Measurements from ENCODE around the gene GAGE12F. TPM values are rescaled to one million over a fixed set of nuclear protein-coding genes. Genes with fewer than 3 reads are reported as not detected.

Gene GAGE12F
- total RNA-seq, result not detected in 2 replicates

DNA sequence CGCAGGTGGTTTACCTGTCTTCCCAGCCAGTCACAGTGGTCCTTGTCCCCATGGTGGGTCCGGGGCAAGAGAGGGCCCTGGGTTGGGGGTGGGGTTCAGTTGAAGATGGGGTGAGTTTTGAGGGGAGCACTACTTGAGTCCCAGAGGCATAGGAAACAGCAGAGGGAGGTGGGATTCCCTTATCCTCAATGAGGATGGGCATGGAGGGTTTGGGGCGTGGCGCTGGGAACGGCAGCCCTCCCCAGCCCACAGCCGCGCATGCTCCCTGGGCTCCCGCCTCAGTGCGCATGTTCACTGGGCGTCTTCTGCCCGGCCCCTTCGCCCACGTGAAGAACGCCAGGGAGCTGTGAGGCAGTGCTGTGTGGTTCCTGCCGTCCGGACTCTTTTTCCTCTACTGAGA lies at the start of gene GAGE12F:
GAGE12F (plus strand) TSS at position 301 of the 400 bp plus-strand sequence. CDS start 1,155 bp downstream, outside the sequence.

GRCh38 chrX:49531877-49532276 lies 28.8 kb upstream of the GAGE12F start, which contains the start of gene GAGE12C:
Gene GAGE12C, plus strand, starts transcription at chrX:49532177. Its CDS starts 1,155 bp downstream, at chrX:49533332.

GRCh38 chrX:49541433-49541832 lies 19.2 kb upstream of the GAGE12F start, which contains the start of gene GAGE12D:
Gene GAGE12D, plus strand, starts transcription at chrX:49541733. Its CDS starts 1,155 bp downstream, at chrX:49542888.

GRCh38 chrX:49550989-49551388 lies 9.7 kb upstream of the GAGE12F start, which contains the start of gene GAGE12E:
Gene GAGE12E, plus strand, starts transcription at chrX:49551289. Its CDS starts 1,155 bp downstream, at chrX:49552444.

GRCh38 chrX:49570100-49570499 lies 9.5 kb downstream of the GAGE12F start, which contains the start of gene GAGE12G:
Gene GAGE12G, plus strand, starts transcription at chrX:49570400. Its CDS starts 1,155 bp downstream, at chrX:49571555.

DNA sequence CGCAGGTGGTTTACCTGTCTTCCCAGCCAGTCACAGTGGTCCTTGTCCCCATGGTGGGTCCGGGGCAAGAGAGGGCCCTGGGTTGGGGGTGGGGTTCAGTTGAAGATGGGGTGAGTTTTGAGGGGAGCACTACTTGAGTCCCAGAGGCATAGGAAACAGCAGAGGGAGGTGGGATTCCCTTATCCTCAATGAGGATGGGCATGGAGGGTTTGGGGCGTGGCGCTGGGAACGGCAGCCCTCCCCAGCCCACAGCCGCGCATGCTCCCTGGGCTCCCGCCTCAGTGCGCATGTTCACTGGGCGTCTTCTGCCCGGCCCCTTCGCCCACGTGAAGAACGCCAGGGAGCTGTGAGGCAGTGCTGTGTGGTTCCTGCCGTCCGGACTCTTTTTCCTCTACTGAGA lies 19.0 kb downstream of the GAGE12F start, which contains the start of gene GAGE12H:
GAGE12H (plus strand) TSS at position 301 of the 400 bp plus-strand sequence. CDS start 1,155 bp downstream, outside the sequence.

GRCh38 chrX:49589196-49589595 lies 28.6 kb downstream of the GAGE12F start, which contains the start of gene GAGE2A:
Gene GAGE2A, plus strand, starts transcription at chrX:49589496. Its CDS starts 1,155 bp downstream, at chrX:49590651.

GRCh38 chrX:49598720-49599119 lies 38.1 kb downstream of the GAGE12F start, which contains the start of gene GAGE1:
Gene GAGE1, plus strand, starts transcription at chrX:49599020. Its CDS starts 1,155 bp downstream, at chrX:49600175.

Small RNAs within 50 kb of the gene (small RNA-seq; reads per million reads assigned to genes)
- gene GAGE12B, result not detected

Other genes starting within 250 kb of the GAGE12F start
- gene GAGE12J, start 238.8 kb upstream of the GAGE12F start, total RNA-seq, result not detected in 2 replicates
- not detected in 2 replicates for gene GAGE13, start 229.3 kb upstream of the GAGE12F start, total RNA-seq
- gene GAGE12C, start 28.7 kb upstream of the GAGE12F start, total RNA-seq, result not detected in 2 replicates
- not detected in 2 replicates for gene GAGE12D, start 19.1 kb upstream of the GAGE12F start, total RNA-seq
- not detected in 2 replicates for gene GAGE12E, start 9.6 kb upstream of the GAGE12F start, total RNA-seq
- gene GAGE12G, start 9.6 kb downstream of the GAGE12F start, total RNA-seq, result not detected in 2 replicates
- gene GAGE12H, start 19.1 kb downstream of the GAGE12F start, total RNA-seq, result not detected in 2 replicates
- gene GAGE2A, start 28.7 kb downstream of the GAGE12F start, total RNA-seq, result not detected in 2 replicates
- not detected in 2 replicates for gene GAGE1, start 38.2 kb downstream of the GAGE12F start, total RNA-seq
- not detected in 2 replicates for gene PAGE1, start 135.1 kb downstream of the GAGE12F start, total RNA-seq